Natural killer cell (primary cell): ENCODE data around the gene TMEM242. TPM values are rescaled to one million over a fixed set of nuclear protein-coding genes. Genes with fewer than 3 reads are reported as not detected.

Experiments used
- ATAC-seq, 3 donors: fragments of 150-1000 bp in 2 of 3; fragments of 200-7000 bp in 1 of 3; cut with Tn5 transposase; 1 replicate in 1 of 3; 2 replicates in 2 of 3; pipeline ENCODE4 v1.10.0; 2021; ENCODE audit warnings: mild to moderate bottlenecking in 2 of 3, moderate library complexity in 2 of 3
- DNase-seq, 2 donors: peaks; one replicate each; pipeline versions ENCODE4 v3.0.0 to v3.0.0-alpha.2; 2013 to 2021; ENCODE audit warnings: mixed read lengths in 1 of 2
- H3K27ac ChIP-seq: one replicate; pipeline ENCODE4 v1.5.1; 2013; ENCODE audit warnings: mild to moderate bottlenecking, low read length
- H3K27me3 ChIP-seq: one replicate; pipeline ENCODE4 v1.6.1; 2013; ENCODE audit warnings: low read length; ENCODE audit not compliant: control insufficient read depth, insufficient read depth
- H3K36me3 ChIP-seq: one replicate; pipeline ENCODE4 v1.6.1; 2013; ENCODE audit warnings: low read length; ENCODE audit not compliant: control insufficient read depth, insufficient read depth
- H3K4me1 ChIP-seq: one replicate; pipeline ENCODE4 v1.6.1; 2013; ENCODE audit warnings: low read length; ENCODE audit not compliant: control insufficient read depth, insufficient read depth
- H3K4me3 ChIP-seq: one replicate; pipeline ENCODE4 v1.5.1; 2013; ENCODE audit warnings: low read length
- H3K9me3 ChIP-seq: one replicate; pipeline ENCODE4 v1.6.1; 2013; ENCODE audit warnings: low read length; ENCODE audit not compliant: control insufficient read depth, insufficient read depth
- H3K27ac Mint-ChIP-seq, 2 donors: one replicate each; pipeline ENCODE4 v1.8.0; 2022; ENCODE audit warnings: mild to moderate bottlenecking in 2 of 2, mixed read lengths in 2 of 2, moderate library complexity in 1 of 2
- H3K27me3 Mint-ChIP-seq, 2 donors: one replicate each; pipeline ENCODE4 v1.8.0; 2022; ENCODE audit warnings: low read depth in 2 of 2, mixed read lengths in 2 of 2
- H3K36me3 Mint-ChIP-seq: one replicate; pipeline ENCODE4 v1.8.0; 2022; ENCODE audit warnings: mixed read lengths
- H3K4me1 Mint-ChIP-seq, 2 donors: one replicate each; pipeline ENCODE4 v1.8.0; 2022; ENCODE audit warnings: mixed read lengths in 2 of 2
- H3K4me3 Mint-ChIP-seq: one replicate; pipeline ENCODE4 v1.8.0; 2022; ENCODE audit warnings: mild to moderate bottlenecking, moderate library complexity, mixed read lengths
- H3K9me3 Mint-ChIP-seq, 2 donors: one replicate each; pipeline ENCODE4 v1.8.0; 2022; ENCODE audit warnings: mixed read lengths in 2 of 2
- CTCF ChIP-seq: fragments of 200-600 bp; IDR thresholded peaks from one replicate; pipeline ENCODE4 v1.8.0; 2022; ENCODE audit warnings: antibody characterized with exemption
- WGBS: methylation state at CpG from one replicate; pipeline ENCODE4 v1.1.7; 2013; ENCODE audit warnings: missing lambda C conversion rate; ENCODE audit not compliant: insufficient coverage; 5-methylcytosine and 5-hydroxymethylcytosine counted together
- intact Hi-C: fragments of 100-400 bp; cut with micrococcal nuclease; formaldehyde crosslinking; loops from one replicate; pipeline ENCODE4 v1.14.2; 2022
- total RNA-seq, 4 donors: library from RNA; stranded (reverse); fragments of 120-200 nt in 1 of 4; gene quantifications; one replicate each; pipeline versions ENCODE4 v1.2.3 to v1.2.4, GENCODE V29; 2013 to 2022

TMEM242 gene
- total RNA-seq, 3 donors from 2014 or later (not counting 1 experiment from before 2014, with no cell fraction given): 18.5 to 24.8 (median 19.8) TPM

- no peak for TF ChIP-seq CTCF
- Histone ChIP-seq H3K4me1 (no peaks in the 10 kb centered on the region), H3K4me3 (no peak overlapping the region), H3K9me3 (no peaks in the 10 kb centered on the region), H3K27me3 (no peaks in the 10 kb centered on the region), H3K27ac (no peak overlapping the region), H3K36me3 (no peaks in the 10 kb centered on the region)
- no peaks in the 10 kb centered on the region for H3K36me3 Mint-ChIP-seq
- 84% methylated on average over 11 of the region's 11 CpGs for WGBS
- H3K4me3 Mint-ChIP-seq: no peak overlapping the region
- DNase-seq (no peak), ATAC-seq (no peak)
- peaks cover 8 to 11% of the 10 kb centered on the region in 2 donors for H3K27me3 Mint-ChIP-seq
- intact Hi-C loops: no loop called here
- H3K9me3 Mint-ChIP-seq: peaks cover 0 to 3% of the 10 kb centered on the region in 2 donors
- peaks cover 0 to 5% of the 10 kb centered on the region in 2 donors for H3K4me1 Mint-ChIP-seq
- no peak overlapping the region for H3K27ac Mint-ChIP-seq
Measured at GRCh38 chr6:157265186-157265585, 58.1 kb downstream of the TMEM242 start.

DNA sequence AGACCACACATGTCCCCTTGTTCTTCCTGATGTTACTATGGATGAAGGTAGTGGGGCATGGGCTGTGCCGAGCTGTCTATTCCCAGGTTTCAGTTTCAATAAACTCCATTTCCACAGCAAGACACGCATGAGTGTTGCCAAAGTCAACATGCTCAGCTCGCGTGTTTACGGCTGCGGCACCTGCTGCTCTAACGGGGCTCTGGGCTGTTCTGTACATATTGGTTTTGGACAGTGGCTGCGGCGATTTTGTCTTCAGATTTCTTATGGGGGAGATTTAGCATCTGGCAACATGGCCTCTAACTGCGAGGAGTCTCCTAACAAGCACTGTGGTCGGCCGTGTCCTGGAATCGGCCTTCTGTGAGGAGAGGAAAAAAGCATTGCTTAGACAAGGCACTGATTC is 58.6 kb downstream of the TMEM242 start:
- intact Hi-C loops: no loop called here
- no peak for TF ChIP-seq CTCF
- Histone ChIP-seq H3K4me3 (no peak overlapping the region), H3K27me3 (no peaks in the 10 kb centered on the region), H3K36me3 (no peaks in the 10 kb centered on the region), H3K27ac (no peak overlapping the region), H3K4me1 (peaks cover under 1% of the 10 kb centered on the region), H3K9me3 (no peaks in the 10 kb centered on the region)
- Mint-ChIP-seq H3K36me3 (no peaks in the 10 kb centered on the region), H3K4me1 (peaks cover 0 to 2% of the 10 kb centered on the region in 2 donors), H3K4me3 (no peak overlapping the region), H3K27me3 (peaks cover 8 to 11% of the 10 kb centered on the region in 2 donors), H3K27ac (no peak overlapping the region), H3K9me3 (no peaks in the 10 kb centered on the region)
- DNase-seq: no peak
- 97% methylated on average over 13 of the region's 13 CpGs for WGBS
- no peak for ATAC-seq

- Histone ChIP-seq H3K36me3 (no peaks in the 10 kb centered on the region), H3K4me1 (peaks cover 9% of the 10 kb centered on the region), H3K27me3 (no peaks in the 10 kb centered on the region), H3K27ac (no peak overlapping the region), H3K9me3 (no peaks in the 10 kb centered on the region), H3K4me3 (no peak overlapping the region)
- Mint-ChIP-seq H3K4me3 (no peak overlapping the region), H3K27ac (no peak overlapping the region), H3K36me3 (no peaks in the 10 kb centered on the region), H3K27me3 (peaks cover 8 to 11% of the 10 kb centered on the region in 2 donors), H3K4me1 (peaks cover 7% of the 10 kb centered on the region in 2 donors), H3K9me3 (no peaks in the 10 kb centered on the region)
- TF ChIP-seq CTCF: no peak
- WGBS: 74% methylated on average over 3 of the region's 3 CpGs
- intact Hi-C loops: no loop called here
- no peak for ATAC-seq
- DNase-seq: no peak
Measured at GRCh38 chr6:157263881-157264397, 59.4 kb downstream of the TMEM242 start.

DNA sequence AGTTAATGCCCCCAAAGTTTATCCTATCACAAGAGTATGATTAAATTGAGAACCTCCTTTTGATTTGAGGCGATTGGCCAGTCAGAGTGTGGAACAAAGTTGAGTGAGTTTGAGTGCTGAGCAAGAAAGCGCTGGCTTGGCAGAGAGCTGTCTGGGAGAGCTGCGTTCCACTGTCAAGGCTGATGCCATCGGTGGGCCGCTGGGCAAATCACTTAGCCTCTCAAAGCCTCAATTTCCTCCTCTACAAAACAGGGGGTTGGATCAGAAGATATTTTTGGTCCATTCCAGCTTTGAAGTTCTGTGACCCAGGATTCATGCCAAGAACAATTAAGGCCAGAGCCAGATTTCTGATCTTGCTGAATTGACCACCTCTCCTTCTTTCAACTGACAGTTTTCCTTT is 60.2 kb downstream of the TMEM242 start:
- intact Hi-C loops: no loop called here
- H3K36me3 ChIP-seq: no peaks in the 10 kb centered on the region
- ATAC-seq (no peak), DNase-seq (no peak)
- H3K4me1 Mint-ChIP-seq: peaks cover 7 to 12% of the 10 kb centered on the region in 2 donors
- TF ChIP-seq CTCF: no peak
- H3K36me3 Mint-ChIP-seq: no peaks in the 10 kb centered on the region
- H3K27me3 ChIP-seq: no peaks in the 10 kb centered on the region
- H3K4me3 ChIP-seq: no peak overlapping the region
- H3K9me3 ChIP-seq: no peaks in the 10 kb centered on the region
- WGBS: 96% methylated on average over 5 of the region's 5 CpGs
- H3K27ac Mint-ChIP-seq: no peak overlapping the region
- H3K4me1 ChIP-seq: peaks cover 16% of the 10 kb centered on the region
- H3K9me3 Mint-ChIP-seq: no peaks in the 10 kb centered on the region
- no peak overlapping the region for H3K4me3 Mint-ChIP-seq
- no peak overlapping the region for H3K27ac ChIP-seq
- H3K27me3 Mint-ChIP-seq: peaks cover 8 to 11% of the 10 kb centered on the region in 2 donors
